SK-N-MC (cell line): ENCODE results near the gene TCF12.

Experiments
- EZH2 ChIP-seq: fragments of 200-600 bp; sonication (generic); IDR thresholded peaks from one replicate; pipeline ENCODE4 v1.6.1; 2017; ENCODE audit warnings: antibody characterized with exemption
- POLR2AphosphoS5 ChIP-seq: IDR thresholded peaks from 2 replicates; pipeline ENCODE4 v1.6.1; 2012; ENCODE audit warnings: mild to moderate bottlenecking, low read depth, low read length, borderline replicate concordance

DNA sequence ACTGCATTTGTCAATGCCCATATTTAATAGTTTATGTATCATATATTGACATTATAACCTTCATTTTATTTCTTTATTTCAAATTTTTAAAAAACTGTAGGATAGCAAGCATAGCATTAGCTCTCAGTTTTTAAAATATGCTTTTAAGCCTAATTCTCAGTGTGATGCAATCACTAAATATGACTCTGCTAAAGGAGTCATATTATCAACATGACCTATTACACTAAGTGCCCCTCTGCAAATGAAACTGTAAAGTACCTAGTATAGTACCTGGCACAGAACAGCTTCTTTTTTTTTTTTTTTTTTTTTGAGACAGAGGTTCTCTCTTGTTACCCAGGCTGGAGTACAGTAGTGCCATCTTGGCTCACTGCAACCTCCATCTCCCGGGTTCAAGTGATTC lies 278.4 kb downstream of the TCF12 start:
- TF ChIP-seq POLR2AphosphoS5 = no peak
- no peak for TF ChIP-seq EZH2
